HG02943 (cell line): Measurements from ENCODE around the gene ARHGAP18.

Source experiments
- ATAC-seq: cut with Tn5 transposase; IDR thresholded peaks from one replicate; pipeline ENCODE4 v1.9.1; 2021; ENCODE audit warnings: mild to moderate bottlenecking, low read depth, moderate library complexity; ENCODE audit not compliant: unreplicated experiment

Gene ARHGAP18

GRCh38 chr6:129709769-129710449 lies at the start of gene ARHGAP18:
Gene ARHGAP18, minus strand, starts transcription at chr6:129710177. Its CDS starts 41 bp downstream, at chr6:129710136.
- peak; percentile 93 for ATAC-seq

- ATAC-seq: no peak
Measured at GRCh38 chr6:129755787-129756186, 45.8 kb upstream of the ARHGAP18 start.

- ATAC-seq: no peak
Measured at GRCh38 chr6:129754750-129755149, 44.8 kb upstream of the ARHGAP18 start.

- ATAC-seq: no peak
Measured at GRCh38 chr6:129753422-129753821, 43.4 kb upstream of the ARHGAP18 start.

DNA sequence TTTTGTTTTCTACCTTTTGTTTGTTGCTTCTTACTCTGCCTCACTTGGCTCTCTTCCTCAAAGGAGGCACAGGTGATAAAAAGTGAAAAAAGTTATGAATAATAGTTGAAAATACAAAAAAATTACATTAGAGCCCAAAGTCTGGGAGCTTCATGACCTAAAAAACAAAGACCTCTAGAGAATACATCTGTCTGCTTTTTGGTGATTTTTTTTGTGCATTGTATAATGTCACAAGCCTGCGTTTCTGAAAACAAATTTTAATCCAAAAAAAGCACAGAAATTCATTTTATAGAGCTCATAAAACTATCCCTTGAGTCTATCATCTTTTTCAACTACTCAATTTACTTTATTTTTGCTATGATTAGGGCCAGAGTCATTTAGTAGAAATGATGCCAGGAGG lies 41.4 kb upstream of the ARHGAP18 start:
- ATAC-seq: no peak

GRCh38 chr6:129750360-129750759 lies 40.4 kb upstream of the ARHGAP18 start:
- ATAC-seq: no peak

- peak; percentile 41 for ATAC-seq
Measured at GRCh38 chr6:129749749-129750120, 39.8 kb upstream of the ARHGAP18 start.

GRCh38 chr6:129748901-129749748 lies 39.1 kb upstream of the ARHGAP18 start:
- ATAC-seq: no peak

- peak; percentile 91 for ATAC-seq
Measured at GRCh38 chr6:129748212-129748900, 38.4 kb upstream of the ARHGAP18 start.

DNA sequence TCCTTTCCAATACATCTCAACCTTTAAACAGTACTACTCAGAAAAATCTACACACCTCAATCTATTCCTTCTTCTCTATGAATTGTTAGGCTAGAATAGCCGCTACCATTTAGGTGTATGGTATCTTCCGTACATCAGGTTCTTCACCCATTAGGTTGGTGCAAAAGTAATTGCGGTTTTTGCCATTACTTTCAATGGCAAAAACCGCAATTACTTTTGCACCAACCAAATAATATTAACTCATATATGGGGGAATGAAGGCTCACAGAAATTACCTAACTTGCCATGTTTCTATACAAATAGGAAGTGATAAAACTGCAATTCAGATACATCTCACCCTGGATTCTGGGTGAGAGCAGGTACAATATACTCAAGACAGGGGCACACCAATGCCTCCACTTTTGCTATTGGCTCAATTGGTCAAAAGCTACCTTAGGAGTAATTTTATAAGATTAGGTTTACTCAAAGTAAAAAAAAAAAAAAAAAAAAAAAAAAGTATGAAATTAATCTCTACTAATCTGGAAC lies 37.7 kb upstream of the ARHGAP18 start:
- no peak for ATAC-seq

- ATAC-seq: no peak
Measured at GRCh38 chr6:129744880-129745237, 34.9 kb upstream of the ARHGAP18 start.

DNA sequence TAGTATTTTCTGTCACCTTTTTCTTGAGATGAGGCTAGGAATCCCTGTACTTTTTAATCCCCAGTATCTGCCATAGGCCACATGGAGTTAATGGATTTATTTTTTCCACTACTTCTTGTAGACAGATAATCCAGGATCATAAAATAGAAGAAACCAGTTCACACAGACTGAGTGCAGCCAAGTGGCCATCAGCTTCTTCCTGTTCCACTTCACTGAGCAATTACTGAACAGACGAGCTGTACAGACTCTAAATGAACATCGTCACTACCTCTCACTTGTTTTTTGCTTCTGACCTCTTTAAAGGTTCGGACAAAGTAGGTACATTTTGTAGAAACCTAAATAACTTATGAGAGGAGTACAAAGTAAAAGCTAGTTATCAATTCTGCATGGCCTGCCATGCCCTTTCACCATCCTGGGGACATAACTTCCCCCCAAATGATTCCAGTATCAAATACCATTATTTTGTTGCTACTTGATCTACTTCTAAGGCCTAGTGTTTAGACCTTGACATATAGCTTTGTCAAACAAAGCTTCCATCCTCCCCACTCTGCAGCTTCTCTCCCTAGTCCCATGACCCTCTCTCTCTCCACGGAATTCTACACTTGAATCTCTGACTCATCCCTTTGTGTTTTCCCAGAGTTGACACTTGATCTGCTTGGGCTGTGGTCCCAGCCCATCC lies 34.4 kb upstream of the ARHGAP18 start:
- ATAC-seq: no peak

- no peak for ATAC-seq
Measured at GRCh38 chr6:129740013-129740412, 30.0 kb upstream of the ARHGAP18 start.

DNA sequence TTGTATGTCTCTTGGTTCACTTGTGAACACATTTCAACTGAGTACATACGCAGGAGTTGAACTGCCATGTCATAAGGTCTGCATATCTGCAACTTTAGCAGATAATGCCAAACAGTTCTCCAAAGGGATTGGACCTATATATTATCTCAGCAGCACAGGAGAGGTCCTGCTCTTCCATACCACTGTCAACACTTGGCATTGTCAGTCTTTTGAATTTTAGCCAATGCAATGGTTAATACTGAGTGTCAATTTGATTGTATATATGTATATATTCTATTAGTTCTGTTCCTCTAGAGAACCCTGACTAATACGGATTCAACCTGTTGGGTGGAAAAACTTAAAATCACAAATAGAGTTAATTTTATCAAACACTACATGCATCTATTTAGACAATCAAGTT lies 26.1 kb upstream of the ARHGAP18 start:
- no peak for ATAC-seq

GRCh38 chr6:129733290-129733689 lies 23.3 kb upstream of the ARHGAP18 start:
- ATAC-seq: no peak

DNA sequence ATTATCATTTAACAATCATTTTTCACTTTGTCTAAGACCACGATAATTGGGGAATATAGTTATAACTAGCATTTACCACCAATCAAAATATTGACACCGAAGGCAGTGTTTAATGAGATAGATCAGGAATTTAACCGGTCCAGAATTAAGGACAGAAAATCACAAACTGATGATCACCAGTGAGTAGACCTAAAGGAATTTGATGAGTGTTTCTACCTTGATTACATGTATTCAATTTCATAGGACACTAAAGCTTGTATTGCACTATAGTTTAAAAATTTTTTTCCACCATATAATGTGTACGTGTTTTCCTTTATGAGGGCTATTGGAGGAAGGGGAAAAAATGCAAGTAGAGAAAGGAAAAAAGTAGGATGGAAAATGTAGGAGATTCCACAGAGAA lies 22.6 kb upstream of the ARHGAP18 start:
- ATAC-seq: no peak

DNA sequence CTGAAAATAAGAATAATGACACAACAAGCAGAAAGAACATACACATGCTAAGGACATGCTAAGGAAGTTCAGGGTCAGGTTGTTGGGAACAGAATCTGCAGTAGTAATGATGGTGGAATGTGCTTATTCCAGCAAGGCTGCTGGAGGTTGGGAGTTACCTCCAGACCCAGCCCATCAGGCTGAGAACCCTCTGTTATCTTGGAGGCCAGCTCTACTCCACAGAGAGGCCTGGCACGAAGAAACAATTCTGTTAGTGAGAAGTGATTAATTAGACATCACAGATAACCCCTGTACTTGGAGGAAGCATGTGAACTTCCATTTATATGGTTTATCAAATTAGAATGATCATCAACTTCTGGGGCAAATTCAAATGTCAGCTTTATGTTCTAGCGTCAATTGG lies 22.1 kb upstream of the ARHGAP18 start:
- ATAC-seq: no peak

DNA sequence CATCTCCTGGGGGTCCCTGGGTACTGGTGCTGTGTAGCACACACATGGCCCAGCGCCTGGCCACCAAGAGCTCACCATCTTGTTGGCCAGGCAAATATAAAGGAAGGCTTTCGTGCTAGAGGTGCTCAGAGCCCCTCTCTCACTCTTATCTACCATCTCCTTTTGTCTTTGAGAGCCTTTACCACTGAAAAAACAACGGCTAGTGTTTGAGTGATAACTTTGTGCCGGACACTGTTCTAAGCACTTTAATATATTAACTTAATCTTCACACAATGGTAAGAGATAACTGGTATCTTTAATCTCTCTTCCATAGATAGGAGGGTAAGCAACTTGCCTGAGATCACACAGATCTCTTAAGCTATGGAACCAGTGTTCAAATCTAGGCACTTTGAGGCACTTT lies 21.5 kb upstream of the ARHGAP18 start:
- no peak for ATAC-seq

- ATAC-seq: peak; percentile 62
Measured at GRCh38 chr6:129730477-129731165, 20.6 kb upstream of the ARHGAP18 start.

GRCh38 chr6:129726650-129727049 lies 16.7 kb upstream of the ARHGAP18 start:
- no peak for ATAC-seq
